ENCODE measurements around the gene PLEKHA7.

Gene PLEKHA7

GRCh38 chr11:16801288-16801980 lies 212.8 kb downstream of the PLEKHA7 start:
- Mint-ChIP-seq H3K27me3 (no peaks in the 10 kb centered on the region), H3K27ac (no peak overlapping the region), H3K36me3 (no peaks in the 10 kb centered on the region), H3K4me1 (no peaks in the 10 kb centered on the region), H3K4me3 (no peak overlapping the region), H3K9me3 (no peaks in the 10 kb centered on the region)
- DNase-seq (ENCODE audit: low spot score in 2 of 2) (no peak), ATAC-seq (ENCODE audit: low read depth) (no peak)

- no peaks in the 10 kb centered on the region for H3K9me3 Mint-ChIP-seq
- no peak for DNase-seq (ENCODE audit: low spot score in 2 of 2)
- no peaks in the 10 kb centered on the region for H3K36me3 Mint-ChIP-seq
- H3K4me3 Mint-ChIP-seq: no peak overlapping the region
- H3K4me1 Mint-ChIP-seq: no peaks in the 10 kb centered on the region
- H3K27ac Mint-ChIP-seq: no peak overlapping the region
- no peak for ATAC-seq (ENCODE audit: low read depth)
- no peaks in the 10 kb centered on the region for H3K27me3 Mint-ChIP-seq
Measured at GRCh38 chr11:16800382-16800781, 213.8 kb downstream of the PLEKHA7 start.

DNA sequence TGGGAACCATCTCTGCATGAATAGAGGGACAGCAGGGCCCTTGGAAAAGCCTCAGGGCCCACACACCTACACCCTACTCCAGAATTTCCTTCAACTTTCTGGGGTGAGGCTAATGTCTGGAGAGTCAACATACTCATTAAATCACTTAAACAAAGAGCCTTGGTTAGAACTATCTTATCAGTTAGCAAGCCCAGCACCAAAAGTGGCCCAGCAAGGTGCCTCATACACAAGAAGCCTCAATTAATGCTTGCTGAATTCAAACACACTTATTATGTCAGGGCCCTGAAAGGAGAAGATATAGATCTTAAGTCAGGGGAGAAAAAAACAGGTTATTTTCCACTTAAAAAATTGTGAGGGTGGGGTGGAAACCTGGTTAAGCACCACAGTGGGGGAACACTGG lies 214.3 kb downstream of the PLEKHA7 start:
- Mint-ChIP-seq H3K27ac (no peak overlapping the region), H3K4me1 (no peaks in the 10 kb centered on the region), H3K4me3 (no peak overlapping the region), H3K27me3 (no peaks in the 10 kb centered on the region), H3K9me3 (no peaks in the 10 kb centered on the region), H3K36me3 (no peaks in the 10 kb centered on the region)
- no peak for ATAC-seq (ENCODE audit: low read depth)
- DNase-seq (ENCODE audit: low spot score in 2 of 2): no peak

GRCh38 chr11:16799221-16799620 lies 215.0 kb downstream of the PLEKHA7 start:
- Mint-ChIP-seq H3K27me3 (no peaks in the 10 kb centered on the region), H3K36me3 (no peaks in the 10 kb centered on the region), H3K4me3 (no peak overlapping the region)

GRCh38 chr11:16797776-16798175 lies 216.4 kb downstream of the PLEKHA7 start:
- Mint-ChIP-seq H3K9me3 (no peaks in the 10 kb centered on the region), H3K27me3 (no peaks in the 10 kb centered on the region), H3K27ac (no peak overlapping the region), H3K4me3 (no peak overlapping the region), H3K4me1 (no peaks in the 10 kb centered on the region), H3K36me3 (no peaks in the 10 kb centered on the region)
- DNase-seq (ENCODE audit: low spot score in 2 of 2): no peak
- no peak for ATAC-seq (ENCODE audit: low read depth)

More at GRCh38 chr11:16799221-16799620, 215.0 kb downstream of the PLEKHA7 start:
- no peak for DNase-seq (ENCODE audit: low spot score in 2 of 2)
- ATAC-seq (ENCODE audit: low read depth): no peak
- no peaks in the 10 kb centered on the region for H3K4me1 Mint-ChIP-seq
- H3K27ac Mint-ChIP-seq: no peak overlapping the region
- no peaks in the 10 kb centered on the region for H3K9me3 Mint-ChIP-seq

- Mint-ChIP-seq H3K4me1 (no peaks in the 10 kb centered on the region), H3K27me3 (no peaks in the 10 kb centered on the region), H3K27ac (no peak overlapping the region), H3K4me3 (no peak overlapping the region), H3K9me3 (no peaks in the 10 kb centered on the region), H3K36me3 (no peaks in the 10 kb centered on the region)
- DNase-seq (ENCODE audit: low spot score in 2 of 2): no peak
- no peak for ATAC-seq (ENCODE audit: low read depth)
Measured at GRCh38 chr11:16796311-16796710, 217.9 kb downstream of the PLEKHA7 start.

GRCh38 chr11:16795146-16795545 lies 219.1 kb downstream of the PLEKHA7 start:
- DNase-seq (ENCODE audit: low spot score in 2 of 2): no peak
- H3K27ac Mint-ChIP-seq: no peak overlapping the region
- no peak overlapping the region for H3K4me3 Mint-ChIP-seq
- ATAC-seq (ENCODE audit: low read depth): no peak
- H3K4me1 Mint-ChIP-seq: no peaks in the 10 kb centered on the region
- H3K9me3 Mint-ChIP-seq: no peaks in the 10 kb centered on the region
- no peaks in the 10 kb centered on the region for H3K36me3 Mint-ChIP-seq
- no peaks in the 10 kb centered on the region for H3K27me3 Mint-ChIP-seq

- DNase-seq (ENCODE audit: low spot score in 2 of 2): no peak
- no peak overlapping the region for H3K4me3 Mint-ChIP-seq
- no peak overlapping the region for H3K27ac Mint-ChIP-seq
- H3K4me1 Mint-ChIP-seq: no peaks in the 10 kb centered on the region
- H3K27me3 Mint-ChIP-seq: no peaks in the 10 kb centered on the region
- H3K9me3 Mint-ChIP-seq: no peaks in the 10 kb centered on the region
- H3K36me3 Mint-ChIP-seq: no peaks in the 10 kb centered on the region
- no peak for ATAC-seq (ENCODE audit: low read depth)
Measured at GRCh38 chr11:16794047-16794818, 220.0 kb downstream of the PLEKHA7 start.

- DNase-seq (ENCODE audit: low spot score in 2 of 2) (no peak), ATAC-seq (ENCODE audit: low read depth) (no peak)
- H3K27ac Mint-ChIP-seq: no peak overlapping the region
- H3K4me3 Mint-ChIP-seq: no peak overlapping the region
- no peaks in the 10 kb centered on the region for H3K27me3 Mint-ChIP-seq
- H3K36me3 Mint-ChIP-seq: no peaks in the 10 kb centered on the region
- H3K4me1 Mint-ChIP-seq: no peaks in the 10 kb centered on the region
- H3K9me3 Mint-ChIP-seq: no peaks in the 10 kb centered on the region
Measured at GRCh38 chr11:16793511-16793910, 220.7 kb downstream of the PLEKHA7 start.

GRCh38 chr11:16793009-16793408 lies 221.2 kb downstream of the PLEKHA7 start:
- no peaks in the 10 kb centered on the region for H3K27me3 Mint-ChIP-seq
- H3K4me3 Mint-ChIP-seq: no peak overlapping the region
- no peak overlapping the region for H3K27ac Mint-ChIP-seq
- no peak for ATAC-seq (ENCODE audit: low read depth)
- no peaks in the 10 kb centered on the region for H3K4me1 Mint-ChIP-seq
- no peaks in the 10 kb centered on the region for H3K9me3 Mint-ChIP-seq
- H3K36me3 Mint-ChIP-seq: no peaks in the 10 kb centered on the region
- no peak for DNase-seq (ENCODE audit: low spot score in 2 of 2)

- H3K4me3 Mint-ChIP-seq: no peak overlapping the region
- no peaks in the 10 kb centered on the region for H3K27me3 Mint-ChIP-seq
- no peak overlapping the region for H3K27ac Mint-ChIP-seq
- ATAC-seq (ENCODE audit: low read depth) (no peak), DNase-seq (ENCODE audit: low spot score in 2 of 2) (no peak)
- H3K9me3 Mint-ChIP-seq: no peaks in the 10 kb centered on the region
- no peaks in the 10 kb centered on the region for H3K4me1 Mint-ChIP-seq
- no peaks in the 10 kb centered on the region for H3K36me3 Mint-ChIP-seq
Measured at GRCh38 chr11:16792426-16792825, 221.8 kb downstream of the PLEKHA7 start.

GRCh38 chr11:16791191-16791961 lies 222.8 kb downstream of the PLEKHA7 start:
- Mint-ChIP-seq H3K27me3 (no peaks in the 10 kb centered on the region), H3K27ac (no peak overlapping the region), H3K4me3 (no peak overlapping the region), H3K36me3 (no peaks in the 10 kb centered on the region), H3K4me1 (no peaks in the 10 kb centered on the region), H3K9me3 (no peaks in the 10 kb centered on the region)
- DNase-seq (ENCODE audit: low spot score in 2 of 2) (no peak), ATAC-seq (ENCODE audit: low read depth) (no peak)

DNA sequence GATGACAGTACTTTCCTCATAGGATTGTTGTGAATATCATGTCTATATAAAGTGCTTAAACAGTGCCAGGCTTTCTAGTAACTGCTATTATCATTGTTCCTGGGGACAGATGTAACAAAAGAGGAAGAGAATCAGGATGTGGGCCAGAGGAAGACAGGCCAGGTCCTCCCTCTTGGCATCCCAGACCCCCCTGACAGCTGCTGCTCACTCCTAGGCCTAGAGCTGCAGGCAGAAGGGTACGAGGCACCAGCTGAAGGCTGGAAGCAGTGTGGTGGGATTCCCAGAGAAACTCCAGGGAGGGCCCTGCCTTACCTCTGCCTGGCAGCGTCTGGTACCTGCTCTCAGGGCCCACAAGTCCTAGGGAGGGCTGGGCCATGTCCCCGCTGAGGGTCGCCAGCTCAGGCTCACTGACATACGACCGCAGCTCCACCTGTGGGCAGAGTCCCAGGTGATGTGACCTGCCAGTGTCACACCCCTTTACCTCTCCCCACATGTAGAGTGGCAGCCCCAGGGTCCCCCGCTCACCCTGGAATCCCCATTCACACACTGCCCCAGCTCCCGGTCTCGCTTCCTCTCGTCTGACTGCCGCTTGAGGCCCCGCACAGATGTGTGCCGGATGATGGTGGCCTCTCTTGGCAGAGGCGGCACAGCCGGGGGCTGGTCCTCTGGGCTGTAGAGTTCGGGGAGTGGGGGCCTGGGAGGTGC lies 223.6 kb downstream of the PLEKHA7 start:
- no peaks in the 10 kb centered on the region for H3K4me1 Mint-ChIP-seq
- no peaks in the 10 kb centered on the region for H3K27me3 Mint-ChIP-seq
- no peaks in the 10 kb centered on the region for H3K36me3 Mint-ChIP-seq
- ATAC-seq (ENCODE audit: low read depth) (no peak), DNase-seq (ENCODE audit: low spot score in 2 of 2) (no peak)
- H3K4me3 Mint-ChIP-seq: no peak overlapping the region
- H3K27ac Mint-ChIP-seq: no peak overlapping the region
- no peaks in the 10 kb centered on the region for H3K9me3 Mint-ChIP-seq

All from memory B cell (primary cell).